Measurements from ENCODE around the gene AS3MT. TPM values are rescaled to one million over a fixed set of nuclear protein-coding genes. Genes with fewer than 3 reads are reported as not detected.
"Not testable (repeated sequence)": the region's sequence is repeated elsewhere in the genome, so short reads cannot be mapped to it uniquely, and the experiment has no call there.

The AS3MT gene, protein sequence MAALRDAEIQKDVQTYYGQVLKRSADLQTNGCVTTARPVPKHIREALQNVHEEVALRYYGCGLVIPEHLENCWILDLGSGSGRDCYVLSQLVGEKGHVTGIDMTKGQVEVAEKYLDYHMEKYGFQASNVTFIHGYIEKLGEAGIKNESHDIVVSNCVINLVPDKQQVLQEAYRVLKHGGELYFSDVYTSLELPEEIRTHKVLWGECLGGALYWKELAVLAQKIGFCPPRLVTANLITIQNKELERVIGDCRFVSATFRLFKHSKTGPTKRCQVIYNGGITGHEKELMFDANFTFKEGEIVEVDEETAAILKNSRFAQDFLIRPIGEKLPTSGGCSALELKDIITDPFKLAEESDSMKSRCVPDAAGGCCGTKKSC
- total RNA-seq: 10 to 100 TPM; 10.2 to 20.9 TPM
- polyA plus RNA-seq (2013, experiment 1 of 2): 19.9 TPM
- 19.3 TPM for polyA plus RNA-seq (2013, experiment 2 of 2)
- long read RNA-seq, experiment 1, partial matches to known transcripts: 2 of 8 reads
- long read RNA-seq, experiment 1, other reads (novel, unspliced or antisense): 4 of 8 reads
- long read RNA-seq, experiment 2, partial matches to known transcripts: 1 of 7 reads
- long read RNA-seq, experiment 2, other reads (novel, unspliced or antisense): 5 of 7 reads
- long read RNA-seq, experiment 3, partial matches to known transcripts: 0 of 5 reads
- long read RNA-seq, experiment 3, other reads (novel, unspliced or antisense): 3 of 5 reads
- long read RNA-seq, experiment 4, partial matches to known transcripts: 0 of 9 reads
- long read RNA-seq, experiment 4, other reads (novel, unspliced or antisense): 5 of 9 reads

- TF ChIP-seq, protein P1, sequence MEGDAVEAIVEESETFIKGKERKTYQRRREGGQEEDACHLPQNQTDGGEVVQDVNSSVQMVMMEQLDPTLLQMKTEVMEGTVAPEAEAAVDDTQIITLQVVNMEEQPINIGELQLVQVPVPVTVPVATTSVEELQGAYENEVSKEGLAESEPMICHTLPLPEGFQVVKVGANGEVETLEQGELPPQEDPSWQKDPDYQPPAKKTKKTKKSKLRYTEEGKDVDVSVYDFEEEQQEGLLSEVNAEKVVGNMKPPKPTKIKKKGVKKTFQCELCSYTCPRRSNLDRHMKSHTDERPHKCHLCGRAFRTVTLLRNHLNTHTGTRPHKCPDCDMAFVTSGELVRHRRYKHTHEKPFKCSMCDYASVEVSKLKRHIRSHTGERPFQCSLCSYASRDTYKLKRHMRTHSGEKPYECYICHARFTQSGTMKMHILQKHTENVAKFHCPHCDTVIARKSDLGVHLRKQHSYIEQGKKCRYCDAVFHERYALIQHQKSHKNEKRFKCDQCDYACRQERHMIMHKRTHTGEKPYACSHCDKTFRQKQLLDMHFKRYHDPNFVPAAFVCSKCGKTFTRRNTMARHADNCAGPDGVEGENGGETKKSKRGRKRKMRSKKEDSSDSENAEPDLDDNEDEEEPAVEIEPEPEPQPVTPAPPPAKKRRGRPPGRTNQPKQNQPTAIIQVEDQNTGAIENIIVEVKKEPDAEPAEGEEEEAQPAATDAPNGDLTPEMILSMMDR (conservative IDR thresholded peaks at IDR 0.05): no peak
Observed at GRCh38 chr10:102869258-102870198, at the start of gene AS3MT. AS3MT (plus strand) TSS chr10:102869470; CDS start chr10:102869593, 123 bp downstream.

GRCh38 chr10:102820008-102820407, 49.3 kb upstream of the AS3MT start:
- H3K27ac Mint-ChIP-seq: not testable (repeated sequence)

More at GRCh38 chr10:102869258-102870198, at the start of gene AS3MT:
- Mint-ChIP-seq H3K27ac (peak within 1 kb of the TSS; percentile 96), H3K4me1 (peaks cover 11% of the 10 kb centered on the region), H3K27me3 (ENCODE audit: insufficient read depth) (peaks cover 2% of the 10 kb centered on the region), H3K9me3 (no peaks in the 10 kb centered on the region), H3K36me3 (ENCODE audit: low read depth) (peaks cover 2% of the 10 kb centered on the region), H3K4me3 (peak within 1 kb of the TSS; percentile 79)
- Histone ChIP-seq H3K36me3 (ENCODE audit: control insufficient read depth, insufficient read depth, low read length) (no peaks in the 10 kb centered on the region), H3K4me1 (ENCODE audit: control insufficient read depth, insufficient read depth, low read length) (no peaks in the 10 kb centered on the region), H3K27ac (ENCODE audit: low read depth, low read length) (peak within 1 kb of the TSS; percentile 71), H3K27me3 (ENCODE audit: control insufficient read depth, insufficient read depth, low read length, poor library complexity, severe bottlenecking) (no peaks in the 10 kb centered on the region), H3K9ac (ENCODE audit: extremely low read depth, low read length, poor library complexity, severe bottlenecking) (peak within 1 kb of the TSS; percentile 64), H3K9me3 (ENCODE audit: control insufficient read depth, low read length) (no peaks in the 10 kb centered on the region), H3K4me3 (ENCODE audit: low read length) (peak within 1 kb of the TSS; percentile 83)
- 8 to 11% methylated on average over 25 to 60 of the region's 63 CpGs for WGBS, 2 experiments (ENCODE audit: insufficient coverage in 1 of 2, insufficient read length in 1 of 2)
- peak; percentile 89 for DNase-seq

DNA sequence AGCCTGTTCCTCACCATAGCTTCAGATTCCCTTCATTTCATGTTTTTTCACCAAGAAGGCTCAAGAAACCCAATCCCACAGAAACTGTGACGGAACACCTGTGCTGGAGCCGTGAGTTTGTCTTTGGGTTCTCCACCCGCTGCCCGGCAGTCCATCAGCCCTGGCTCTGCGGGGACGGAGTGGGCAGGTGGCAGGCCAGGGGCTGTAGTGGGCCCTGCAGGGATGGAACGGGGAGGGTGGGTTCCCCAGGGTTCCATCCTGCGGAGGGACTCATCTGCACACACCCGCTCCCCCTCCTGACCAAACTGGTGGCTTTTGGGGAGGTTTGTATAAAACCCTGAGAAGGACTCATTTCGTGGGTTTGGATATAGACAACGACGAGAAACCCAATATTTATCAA, 47.0 kb upstream of the AS3MT start:
- Histone ChIP-seq H3K4me3 (ENCODE audit: low read length) (no peak overlapping the region), H3K9me3 (ENCODE audit: control insufficient read depth, low read length) (peaks cover 14% of the 10 kb centered on the region), H3K27me3 (ENCODE audit: control insufficient read depth, insufficient read depth, low read length, poor library complexity, severe bottlenecking) (no peaks in the 10 kb centered on the region), H3K4me1 (ENCODE audit: control insufficient read depth, insufficient read depth, low read length) (no peaks in the 10 kb centered on the region), H3K9ac (ENCODE audit: extremely low read depth, low read length, poor library complexity, severe bottlenecking) (no peak overlapping the region), H3K27ac (ENCODE audit: low read depth, low read length) (no peak overlapping the region), H3K36me3 (ENCODE audit: control insufficient read depth, insufficient read depth, low read length) (no peaks in the 10 kb centered on the region)
- no peaks in the 10 kb centered on the region for H3K27me3 Mint-ChIP-seq (ENCODE audit: insufficient read depth)
- no peaks in the 10 kb centered on the region for H3K36me3 Mint-ChIP-seq (ENCODE audit: low read depth)
- H3K9me3 Mint-ChIP-seq: peaks cover 18% of the 10 kb centered on the region
- DNase-seq: no peak
- no peak overlapping the region for H3K27ac Mint-ChIP-seq
- H3K4me3 Mint-ChIP-seq: no peak overlapping the region
- 98% methylated on average over 12 of the region's 12 CpGs; no CpG with 5 or more reads in 1 of the 2 experiments for WGBS, 2 experiments (ENCODE audit: insufficient coverage in 1 of 2, insufficient read length in 1 of 2)
- no peaks in the 10 kb centered on the region for H3K4me1 Mint-ChIP-seq
- TF ChIP-seq, protein P1 (conservative IDR thresholded peaks at IDR 0.05): no peak

More at GRCh38 chr10:102820008-102820407, 49.3 kb upstream of the AS3MT start:
- H3K36me3 Mint-ChIP-seq (ENCODE audit: low read depth); H3K27me3 Mint-ChIP-seq (ENCODE audit: insufficient read depth); H3K4me3 ChIP-seq (ENCODE audit: low read length); H3K4me3 Mint-ChIP-seq; H3K4me1 ChIP-seq (ENCODE audit: control insufficient read depth, insufficient read depth, low read length); H3K27ac ChIP-seq (ENCODE audit: low read depth, low read length); H3K9me3 ChIP-seq (ENCODE audit: control insufficient read depth, low read length); H3K27me3 ChIP-seq (ENCODE audit: control insufficient read depth, insufficient read depth, low read length, poor library complexity, severe bottlenecking); H3K9ac ChIP-seq (ENCODE audit: extremely low read depth, low read length, poor library complexity, severe bottlenecking); DNase-seq; H3K36me3 ChIP-seq (ENCODE audit: control insufficient read depth, insufficient read depth, low read length): not testable (repeated sequence)
- peaks cover 13% of the 10 kb centered on the region for H3K4me1 Mint-ChIP-seq
- peaks cover 11% of the 10 kb centered on the region for H3K9me3 Mint-ChIP-seq
- WGBS, 2 experiments (ENCODE audit: insufficient coverage in 1 of 2, insufficient read length in 1 of 2): 87 to 99% methylated on average over 3 to 5 of the region's 5 CpGs

Measured in endodermal cell (in vitro differentiated cells).